SK-N-SH (cell line): ENCODE measurements around the gene APLN. TPM values are rescaled to one million over a fixed set of nuclear protein-coding genes. Genes with fewer than 3 reads are reported as not detected.

Source experiments
- CTCF ChIA-PET: fragments of 300-600, 350-600 bp; formaldehyde crosslinking; extraction: SDS; loops from one replicate; lab custom pipeline; 2021; lab: Yijun Ruan, JAX
- POLR2A ChIA-PET: fragments of 350-600 bp; sonication (Branson Sonifier 250); formaldehyde crosslinking; extraction: SDS; loops from one replicate; lab custom pipeline; 2020; ENCODE audit warnings: antibody characterized with exemption, inconsistent platforms; lab: Yijun Ruan, JAX
- DNase-seq: peaks from one replicate; pipeline ENCODE4 v3.0.0; 2012
- H2AFZ ChIP-seq: fragments of 200-600 bp; sonication (generic); 2 replicates; pipeline ENCODE4 v1.8.1; 2016; ENCODE audit warnings: antibody characterized with exemption, mild to moderate bottlenecking, low read depth
- H3F3A ChIP-seq: fragments of 200-600 bp; sonication (generic); replicated peaks from 2 replicates; pipeline ENCODE3; 2016; ENCODE audit warnings: antibody characterized with exemption, mild to moderate bottlenecking; ENCODE audit not compliant: insufficient read depth
- H3K27ac ChIP-seq, 2 experiments: fragments of 200-500 bp in 1 of 2; fragments of 200-600 bp in 1 of 2; sonication (Bioruptor generic) in 1 of 2; sonication (generic), shearing (Covaris generic) in 1 of 2; 2 replicates each; pipeline versions ENCODE4 v1.5.1 to v1.6.1; 2014 to 2016; ENCODE audit warnings: low read depth in 2 of 2, inconsistent platforms in 1 of 2, low read length in 1 of 2, mild to moderate bottlenecking in 1 of 2, mixed read lengths in 1 of 2
- H3K27me3 ChIP-seq: fragments of 200-600 bp; sonication (generic), shearing (Covaris generic); 2 replicates; pipeline ENCODE4 v1.6.1; 2016; ENCODE audit warnings: mixed run types; ENCODE audit not compliant: insufficient read depth
- H3K36me3 ChIP-seq, 2 experiments: fragments of 200-500 bp in 1 of 2; fragments of 200-600 bp in 1 of 2; sonication (Bioruptor generic) in 1 of 2; sonication (generic) in 1 of 2; replicated peaks in 1 of 2; 2 replicates each; pipeline versions ENCODE3 to v1.5.1; 2014 to 2016; ENCODE audit warnings: low read length in 1 of 2, mild to moderate bottlenecking in 1 of 2; ENCODE audit not compliant: insufficient read depth in 2 of 2, control insufficient read depth in 1 of 2
- H3K4me1 ChIP-seq, 2 experiments: fragments of 200-500 bp in 1 of 2; fragments of 200-600 bp in 1 of 2; sonication (Bioruptor generic) in 1 of 2; sonication (generic), shearing (Covaris generic) in 1 of 2; 2 replicates each; pipeline versions ENCODE4 v1.5.1 to v1.6.1; 2014 to 2016; ENCODE audit warnings: low read depth in 1 of 2, low read length in 1 of 2, mixed run types in 1 of 2; ENCODE audit not compliant: insufficient read depth in 2 of 2, control insufficient read depth in 1 of 2
- H3K4me2 ChIP-seq: fragments of 200-600 bp; sonication (generic), shearing (Covaris generic); 2 replicates; pipeline ENCODE4 v1.6.1; 2017; ENCODE audit warnings: mixed run types
- H3K4me3 ChIP-seq, 2 experiments: fragments of 200-500 bp in 1 of 2; fragments of 200-600 bp in 1 of 2; sonication (Bioruptor generic) in 1 of 2; sonication (generic), shearing (Covaris generic) in 1 of 2; 2 replicates each; pipeline versions ENCODE4 v1.5.1 to v1.8.1; 2014 to 2016; ENCODE audit warnings: low read depth in 2 of 2, inconsistent platforms in 1 of 2, low read length in 1 of 2, mild to moderate bottlenecking in 1 of 2, mixed read lengths in 1 of 2, moderate library complexity in 1 of 2
- H3K79me2 ChIP-seq: fragments of 200-600 bp; sonication (generic); 2 replicates; pipeline ENCODE4 v1.8.1; 2017; ENCODE audit warnings: mild to moderate bottlenecking; ENCODE audit not compliant: insufficient read depth
- H3K9ac ChIP-seq: fragments of 200-600 bp; sonication (generic); 2 replicates; pipeline ENCODE4 v1.6.1; 2017; ENCODE audit warnings: mixed run types
- H3K9me2 ChIP-seq: fragments of 200-600 bp; sonication (generic); 2 replicates; pipeline ENCODE4 v1.6.1; 2017; ENCODE audit warnings: mixed run types
- H3K9me3 ChIP-seq: fragments of 200-600 bp; sonication (generic); 2 replicates; pipeline ENCODE4 v1.6.1; 2017; ENCODE audit warnings: mixed run types, mild to moderate bottlenecking, moderate library complexity
- H4K20me1 ChIP-seq: fragments of 200-600 bp; sonication (generic); 2 replicates; pipeline ENCODE4 v1.6.1; 2017; ENCODE audit warnings: mild to moderate bottlenecking, mixed run types; ENCODE audit not compliant: insufficient read depth
- CTCF ChIP-seq: fragments of 200-600 bp; sonication (generic); IDR thresholded peaks from 2 replicates; pipeline ENCODE4 v1.6.1; 2017; ENCODE audit warnings: antibody characterized with exemption, mild to moderate bottlenecking, moderate library complexity
- ELF1 ChIP-seq: IDR thresholded peaks from 2 replicates; pipeline ENCODE4 v1.4.0; 2012
- EP300 ChIP-seq, 2 experiments: IDR thresholded peaks; 2 replicates each; pipeline versions ENCODE4 v1.4.0 to v1.6.1; 2012; ENCODE audit warnings: borderline replicate concordance in 1 of 2, low read depth in 1 of 2, low read length in 1 of 2
- EZH2phosphoT487 ChIP-seq: fragments of 200-600 bp; sonication (generic); IDR thresholded peaks from 2 replicates; pipeline ENCODE4 v1.6.1; 2017; ENCODE audit warnings: low read depth, mixed run types, mild to moderate bottlenecking, antibody characterized with exemption, moderate library complexity, borderline replicate concordance
- FOSL2 ChIP-seq: IDR thresholded peaks from 2 replicates; pipeline ENCODE4 v1.4.0; 2012; ENCODE audit warnings: low read depth, mild to moderate bottlenecking, moderate library complexity, borderline replicate concordance
- GABPA ChIP-seq: IDR thresholded peaks from 2 replicates; pipeline ENCODE4 v1.4.0; 2012; ENCODE audit warnings: low read depth, mild to moderate bottlenecking
- IRF3 ChIP-seq: fragments of 150-350 bp; IDR thresholded peaks from 2 replicates; pipeline ENCODE4 v1.6.1; 2016; ENCODE audit warnings: mild to moderate bottlenecking, low read depth, low read length
- JUND ChIP-seq: IDR thresholded peaks from 2 replicates; pipeline ENCODE4 v1.4.0; 2012
- MXI1 ChIP-seq: IDR thresholded peaks from 2 replicates; pipeline ENCODE4 v1.6.1; 2012; ENCODE audit warnings: mild to moderate bottlenecking, low read depth, low read length, improper control_type of control experiment
- NFIC ChIP-seq: IDR thresholded peaks from 2 replicates; pipeline ENCODE4 v1.4.0; 2012; ENCODE audit warnings: borderline replicate concordance
- RAD21 ChIP-seq: IDR thresholded peaks from 2 replicates; pipeline ENCODE4 v1.6.1; 2012; ENCODE audit warnings: mild to moderate bottlenecking, low read length
- RCOR1 ChIP-seq: fragments of 150-350 bp; IDR thresholded peaks from 2 replicates; pipeline ENCODE4 v1.6.1; 2017; ENCODE audit warnings: antibody characterized with exemption, low read length
- REST ChIP-seq: IDR thresholded peaks from 2 replicates; pipeline ENCODE4 v1.6.1; 2012; ENCODE audit warnings: mild to moderate bottlenecking, low read depth, low read length, moderate library complexity
- RXRA ChIP-seq: IDR thresholded peaks from 2 replicates; pipeline ENCODE4 v1.4.0; 2012; ENCODE audit warnings: low read depth, mild to moderate bottlenecking, borderline replicate concordance
- SIN3A ChIP-seq: IDR thresholded peaks from 2 replicates; pipeline ENCODE4 v1.6.1; 2012; ENCODE audit warnings: low read depth, mild to moderate bottlenecking, low read length, moderate library complexity, borderline replicate concordance
- SMC3 ChIP-seq: IDR thresholded peaks from 2 replicates; pipeline ENCODE4 v1.6.1; 2012; ENCODE audit warnings: low read depth, low read length, improper control_type of control experiment
- TCF12 ChIP-seq: IDR thresholded peaks from 2 replicates; pipeline ENCODE4 v1.4.0; 2012
- TEAD4 ChIP-seq: IDR thresholded peaks from 2 replicates; pipeline ENCODE4 v1.4.0; 2012; ENCODE audit warnings: mild to moderate bottlenecking, borderline replicate concordance; ENCODE audit not compliant: insufficient read depth
- USF2 ChIP-seq: fragments of 150-350 bp; IDR thresholded peaks from 2 replicates; pipeline ENCODE4 v1.6.1; 2017; ENCODE audit warnings: antibody characterized with exemption, low read length, low read depth, borderline replicate concordance
- WGBS: methylation state at CpG from one replicate; pipeline ENCODE4 v1.1.6; 2017; ENCODE audit warnings: low lambda C conversion rate; 5-methylcytosine and 5-hydroxymethylcytosine counted together
- polyA plus RNA-seq, 3 experiments: library from polyadenylated mRNA; depleted of rRNA; stranded (reverse); fragments of >200 nt; gene quantifications; 2 replicates each; pipeline ENCODE4 v1.2.3, GENCODE V29; 2012

APLN gene
- polyA plus RNA-seq, 1 of the 3 experiments (the other 2 are of a cell fraction) = 0.82 TPM

- Histone ChIP-seq H3K9me3 (no peaks in the 10 kb centered on the region), H3K9me2 (no peaks in the 10 kb centered on the region), H3K4me3 (no peak overlapping the region), H3K27me3 (peaks cover 17% of the 10 kb centered on the region; the same call in 1 of the 2 replicates), H4K20me1 (no peaks in the 10 kb centered on the region), H3F3A (no peaks in the 10 kb centered on the region), H2AFZ (no peak overlapping the region), H3K4me1 (peaks cover 0 to 8% of the 10 kb centered on the region in 2 experiments; a peak in 1 of 4 replicates), H3K9ac (no peak overlapping the region), H3K4me2 (no peak overlapping the region), H3K27ac (no peak overlapping the region), H3K36me3 (no peaks in the 10 kb centered on the region), H3K79me2 (no peaks in the 10 kb centered on the region)
- TF ChIP-seq EP300 (IDR thresholded peaks at IDR 0.05; ENCODE audit: borderline replicate concordance in 1 of 2, low read depth in 1 of 2, low read length in 1 of 2) (no peak), NFIC (no peak), REST (no peak), TEAD4 (no peak), RXRA (no peak), IRF3 (no peak), FOSL2 (no peak), JUND (no peak), MXI1 (no peak), RCOR1 (no peak), TCF12 (no peak), GABPA (no peak), SMC3 (no peak), ELF1 (no peak), EZH2phosphoT487 (no peak), SIN3A (no peak), USF2 (no peak), CTCF (no peak), RAD21 (no peak)
- peak; percentile 55 for DNase-seq
- 31% methylated on average over 7 of the region's 7 CpGs for WGBS
- CTCF ChIA-PET = interaction anchor here (0.6 to 7.7 kb wide), 4 partner anchors 29 to 91 kb away, joined by 3 to 119 read pairs (median 16); no protein-coding TSS in a partner anchor
- POLR2A ChIA-PET = interaction anchor here (0.6 kb wide), 1 partner anchor 442 kb away, joined by 3 read pairs; no protein-coding TSS in a partner anchor
Observed at GRCh38 chrX:129634541-129634940, 20.2 kb downstream of the APLN start.
